ENCODE results near the gene TSPAN18.

TSPAN18 gene

GRCh38 chr11:44954051-44954906 lies 227.5 kb downstream of the TSPAN18 start:
- Histone ChIP-seq H3K27ac (no peak overlapping the region), H3K27me3 (replicated peaks) (no peaks in the 10 kb centered on the region), H3K4me3 (ENCODE audit: low read depth, low read length) (no peak overlapping the region), H3K36me3 (replicated peaks) (no peaks in the 10 kb centered on the region)
- TF ChIP-seq CTCF (IDR thresholded peaks at IDR 0.05; ENCODE audit: low read depth, low read length, missing control alignments), result no peak
- no peak for DNase-seq
- in situ Hi-C loops (cut with HindIII; ENCODE audit: low pct_ligation_motif_present, low sequenced_read_pairs), result no loop called here

- in situ Hi-C loops (cut with HindIII; ENCODE audit: low pct_ligation_motif_present, low sequenced_read_pairs), result no loop called here
- no peaks in the 10 kb centered on the region for H3K27me3 ChIP-seq (replicated peaks)
- H3K4me3 ChIP-seq (ENCODE audit: low read depth, low read length), result no peak overlapping the region
- no peak for TF ChIP-seq CTCF (IDR thresholded peaks at IDR 0.05; ENCODE audit: low read depth, low read length, missing control alignments)
- no peaks in the 10 kb centered on the region for H3K36me3 ChIP-seq (replicated peaks)
- peak; percentile 67 for DNase-seq
- H3K27ac ChIP-seq, result no peak overlapping the region
These were observed 228.4 kb downstream of the TSPAN18 start for GRCh38 chr11:44955015-44955738.

- no peak for DNase-seq
- in situ Hi-C loops (cut with HindIII; ENCODE audit: low pct_ligation_motif_present, low sequenced_read_pairs), result no loop called here
- Histone ChIP-seq H3K27ac (no peak overlapping the region), H3K36me3 (replicated peaks) (no peaks in the 10 kb centered on the region), H3K27me3 (replicated peaks) (no peaks in the 10 kb centered on the region), H3K4me3 (ENCODE audit: low read depth, low read length) (no peak overlapping the region)
- TF ChIP-seq CTCF (IDR thresholded peaks at IDR 0.05; ENCODE audit: low read depth, low read length, missing control alignments), result no peak
These were observed 230.3 kb downstream of the TSPAN18 start for GRCh38 chr11:44957040-44957515.

GRCh38 chr11:44957776-44958564 lies 231.2 kb downstream of the TSPAN18 start:
- in situ Hi-C loops (cut with HindIII; ENCODE audit: low pct_ligation_motif_present, low sequenced_read_pairs), result no loop called here
- Histone ChIP-seq H3K4me3 (ENCODE audit: low read depth, low read length) (no peak overlapping the region), H3K27ac (no peak overlapping the region), H3K27me3 (replicated peaks) (no peaks in the 10 kb centered on the region), H3K36me3 (replicated peaks) (no peaks in the 10 kb centered on the region)
- no peak for DNase-seq
- TF ChIP-seq CTCF (IDR thresholded peaks at IDR 0.05; ENCODE audit: low read depth, low read length, missing control alignments), result no peak

- in situ Hi-C loops (cut with HindIII; ENCODE audit: low pct_ligation_motif_present, low sequenced_read_pairs), result no loop called here
- H3K4me3 ChIP-seq (ENCODE audit: low read depth, low read length), result no peak overlapping the region
- TF ChIP-seq CTCF (IDR thresholded peaks at IDR 0.05; ENCODE audit: low read depth, low read length, missing control alignments), result no peak
These were observed 232.3 kb downstream of the TSPAN18 start for GRCh38 chr11:44959064-44959463.

More at GRCh38 chr11:44959064-44959463, 232.3 kb downstream of the TSPAN18 start:
- H3K36me3 ChIP-seq (replicated peaks), result no peaks in the 10 kb centered on the region
- DNase-seq, result no peak
- no peak overlapping the region for H3K27ac ChIP-seq
- H3K27me3 ChIP-seq (replicated peaks), result no peaks in the 10 kb centered on the region

All from brain microvascular endothelial cell (primary cell).